MM.1S (cell line): ENCODE data around the gene ANXA8.

ENCODE experiments used
- DNase-seq: peaks from one replicate; pipeline ENCODE4 v3.0.0-alpha.2; 2015
- H2AFZ ChIP-seq: fragments of 300-600 bp; sonication (generic); 2 replicates; pipeline ENCODE4 v1.6.0; 2016; ENCODE audit warnings: antibody characterized with exemption, low read length
- H3F3A ChIP-seq: fragments of 300-600 bp; sonication (generic); 2 replicates; pipeline ENCODE4 v1.6.1; 2016; ENCODE audit warnings: mild to moderate bottlenecking, antibody characterized with exemption, low read length, moderate library complexity, mixed read lengths; ENCODE audit not compliant: insufficient read depth
- H3K27ac ChIP-seq: fragments of 300-600 bp; sonication (generic); 2 replicates; pipeline ENCODE4 v1.5.1; 2016; ENCODE audit warnings: mild to moderate bottlenecking, low read length
- H3K27me3 ChIP-seq: fragments of 300-600 bp; sonication (generic); replicated peaks from 2 replicates; pipeline ENCODE4 v1.6.0; 2016; ENCODE audit warnings: low read length; ENCODE audit not compliant: insufficient read depth
- H3K36me3 ChIP-seq: fragments of 300-600 bp; sonication (generic); replicated peaks from 2 replicates; pipeline ENCODE4 v1.6.1; 2016; ENCODE audit warnings: mild to moderate bottlenecking, low read length, mixed read lengths; ENCODE audit not compliant: insufficient read depth
- H3K4me1 ChIP-seq: fragments of 300-600 bp; sonication (generic); 2 replicates; pipeline ENCODE4 v1.6.1; 2016; ENCODE audit warnings: low read length, mixed read lengths
- H3K4me2 ChIP-seq: fragments of 300-600 bp; sonication (generic); 2 replicates; pipeline ENCODE4 v1.6.0; 2016; ENCODE audit warnings: low read depth, low read length
- H3K4me3 ChIP-seq: fragments of 300-600 bp; sonication (generic); 2 replicates; pipeline ENCODE4 v1.5.1; 2016; ENCODE audit warnings: low read length, mixed read lengths
- H3K79me2 ChIP-seq: fragments of 300-600 bp; sonication (generic); 2 replicates; pipeline ENCODE4 v1.6.1; 2016; ENCODE audit warnings: mixed run types, low read length, mixed read lengths
- H3K9ac ChIP-seq: fragments of 300-600 bp; sonication (generic); 2 replicates; pipeline ENCODE4 v1.6.1; 2016; ENCODE audit warnings: low read length, mixed read lengths
- H3K9me2 ChIP-seq: fragments of 300-600 bp; sonication (generic); replicated peaks from 2 replicates; pipeline ENCODE4 v1.6.1; 2016; ENCODE audit warnings: mild to moderate bottlenecking, low read length, mixed read lengths; ENCODE audit not compliant: insufficient read depth
- H3K9me3 ChIP-seq: fragments of 300-600 bp; sonication (generic); replicated peaks from 2 replicates; pipeline ENCODE4 v1.6.1; 2016; ENCODE audit warnings: mild to moderate bottlenecking, low read length, mixed read lengths; ENCODE audit not compliant: insufficient read depth
- H4K20me1 ChIP-seq: fragments of 300-600 bp; sonication (generic); 2 replicates; pipeline ENCODE4 v1.6.1; 2016; ENCODE audit warnings: mild to moderate bottlenecking, low read length, moderate library complexity, mixed read lengths; ENCODE audit not compliant: insufficient read depth
- EZH2 ChIP-seq: fragments of 300-600 bp; sonication (generic); optimal IDR thresholded peaks from 2 replicates; pipeline ENCODE3; 2017; ENCODE audit warnings: low read depth, mild to moderate bottlenecking, antibody characterized with exemption, low read length, mixed read lengths
- EZH2phosphoT487 ChIP-seq: fragments of 300-600 bp; sonication (generic); IDR thresholded peaks from 2 replicates; pipeline ENCODE4 v1.6.1; 2018; ENCODE audit warnings: antibody characterized with exemption, low read length
- TF ChIP-seq, protein P1 (sequence below): fragments of 300-600 bp; sonication (generic); IDR thresholded peaks from 2 replicates; pipeline ENCODE4 v1.5.1; 2016; ENCODE audit warnings: antibody characterized with exemption, low read length, mixed read lengths

The ANXA8 gene

DNA sequence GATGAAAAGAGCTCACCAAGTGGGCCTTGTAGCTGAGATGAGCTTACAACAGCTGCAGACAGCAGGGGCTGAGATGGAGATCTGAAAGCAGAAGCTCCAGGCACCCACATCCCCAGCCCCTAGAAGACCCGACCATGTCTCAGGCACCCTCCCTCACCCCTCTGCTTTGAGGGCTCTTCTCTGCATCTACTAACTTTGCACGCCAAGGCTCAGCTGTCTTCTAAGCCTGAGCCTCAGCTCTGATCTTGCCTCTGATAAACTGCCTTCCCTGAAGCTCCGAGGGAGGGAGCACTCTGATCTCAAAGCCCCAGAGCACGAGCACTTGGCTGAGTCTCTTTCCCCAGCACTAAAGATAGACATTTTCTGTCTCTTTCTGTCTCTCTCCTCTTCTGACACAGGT lies 42.0 kb downstream of the ANXA8 start:
- DNase-seq, result no peak
- Histone ChIP-seq H3K27me3 (peaks cover 8% of the 10 kb centered on the region; the same call in 1 of the 2 replicates), H3K79me2 (no peaks in the 10 kb centered on the region), H4K20me1 (no peaks in the 10 kb centered on the region), H3F3A (no peaks in the 10 kb centered on the region), H3K9me3 (no peaks in the 10 kb centered on the region), H2AFZ (no peak overlapping the region), H3K9me2 (no peaks in the 10 kb centered on the region), H3K27ac (no peak overlapping the region), H3K4me1 (no peaks in the 10 kb centered on the region), H3K4me2 (no peak overlapping the region), H3K9ac (no peak overlapping the region), H3K4me3 (no peak overlapping the region), H3K36me3 (no peaks in the 10 kb centered on the region)
- no peak for TF ChIP-seq EZH2
- TF ChIP-seq EZH2phosphoT487, result no peak
- TF ChIP-seq, protein P1, sequence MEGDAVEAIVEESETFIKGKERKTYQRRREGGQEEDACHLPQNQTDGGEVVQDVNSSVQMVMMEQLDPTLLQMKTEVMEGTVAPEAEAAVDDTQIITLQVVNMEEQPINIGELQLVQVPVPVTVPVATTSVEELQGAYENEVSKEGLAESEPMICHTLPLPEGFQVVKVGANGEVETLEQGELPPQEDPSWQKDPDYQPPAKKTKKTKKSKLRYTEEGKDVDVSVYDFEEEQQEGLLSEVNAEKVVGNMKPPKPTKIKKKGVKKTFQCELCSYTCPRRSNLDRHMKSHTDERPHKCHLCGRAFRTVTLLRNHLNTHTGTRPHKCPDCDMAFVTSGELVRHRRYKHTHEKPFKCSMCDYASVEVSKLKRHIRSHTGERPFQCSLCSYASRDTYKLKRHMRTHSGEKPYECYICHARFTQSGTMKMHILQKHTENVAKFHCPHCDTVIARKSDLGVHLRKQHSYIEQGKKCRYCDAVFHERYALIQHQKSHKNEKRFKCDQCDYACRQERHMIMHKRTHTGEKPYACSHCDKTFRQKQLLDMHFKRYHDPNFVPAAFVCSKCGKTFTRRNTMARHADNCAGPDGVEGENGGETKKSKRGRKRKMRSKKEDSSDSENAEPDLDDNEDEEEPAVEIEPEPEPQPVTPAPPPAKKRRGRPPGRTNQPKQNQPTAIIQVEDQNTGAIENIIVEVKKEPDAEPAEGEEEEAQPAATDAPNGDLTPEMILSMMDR, result no peak

DNA sequence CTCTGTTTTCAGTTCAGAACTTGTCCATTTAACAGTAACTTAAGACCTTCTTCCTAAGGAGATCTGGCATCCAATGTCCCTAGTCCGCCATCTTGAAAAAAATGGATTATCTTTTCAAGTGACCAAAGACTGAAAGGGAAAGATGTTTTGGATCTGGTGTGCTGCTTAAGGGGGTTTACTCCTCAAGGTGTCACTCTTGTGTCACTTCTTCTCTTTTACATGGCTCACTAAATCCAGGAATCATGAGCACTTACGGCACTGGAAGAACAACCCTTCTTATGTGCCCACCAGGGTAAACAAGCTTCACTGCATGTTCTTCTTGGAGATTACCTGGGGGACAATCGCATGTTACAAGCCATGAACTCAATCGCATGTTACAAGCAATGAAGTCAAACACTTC lies 43.7 kb downstream of the ANXA8 start:
- no peaks in the 10 kb centered on the region for H3K79me2 ChIP-seq
- H3K9me2 ChIP-seq, result no peaks in the 10 kb centered on the region
- no peaks in the 10 kb centered on the region for H4K20me1 ChIP-seq
- no peak overlapping the region for H3K4me3 ChIP-seq
- peaks cover 8% of the 10 kb centered on the region; the same call in 1 of the 2 replicates for H3K27me3 ChIP-seq
- no peaks in the 10 kb centered on the region for H3K9me3 ChIP-seq
- H3F3A ChIP-seq, result no peaks in the 10 kb centered on the region
- no peak overlapping the region for H3K27ac ChIP-seq
- DNase-seq, result no peak
- no peak overlapping the region for H3K9ac ChIP-seq
- no peak overlapping the region for H3K4me2 ChIP-seq
- H3K36me3 ChIP-seq, result no peaks in the 10 kb centered on the region
- TF ChIP-seq, protein P1, result no peak
- TF ChIP-seq EZH2phosphoT487 (no peak), EZH2 (no peak)
- H2AFZ ChIP-seq, result no peak overlapping the region
- no peaks in the 10 kb centered on the region for H3K4me1 ChIP-seq

DNA sequence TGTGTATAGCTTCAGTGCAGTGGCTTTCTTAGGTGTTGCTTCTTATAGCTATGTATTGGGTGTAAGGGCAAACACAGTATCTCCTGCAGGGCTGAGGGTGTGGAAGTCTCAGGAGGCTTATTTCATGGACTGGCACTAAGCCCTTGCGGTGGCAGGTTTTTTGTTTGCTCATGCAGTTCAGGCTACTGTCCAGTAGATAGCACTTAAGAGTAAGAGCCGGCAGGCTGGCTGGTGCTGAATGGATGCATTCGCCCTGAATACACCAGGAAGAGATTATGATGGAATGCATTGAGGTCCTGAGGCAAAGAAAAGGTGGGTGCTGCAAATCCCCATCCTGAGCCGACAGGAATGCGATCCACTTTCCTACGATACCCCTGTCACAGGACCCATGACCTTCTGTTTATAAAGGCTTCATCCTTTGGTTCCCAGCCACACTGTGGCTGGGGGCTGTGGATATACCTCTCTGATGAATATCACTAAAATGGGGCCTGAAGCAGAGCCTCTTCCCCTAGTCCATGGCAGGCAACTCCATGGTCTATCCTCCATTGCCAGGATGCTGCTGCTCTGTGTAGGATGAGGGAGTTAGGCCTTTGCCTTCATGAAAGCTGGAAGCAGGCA lies 44.9 kb downstream of the ANXA8 start:
- Histone ChIP-seq H3K36me3 (no peaks in the 10 kb centered on the region), H3K27me3 (peaks cover 8% of the 10 kb centered on the region; the same call in 1 of the 2 replicates), H3F3A (no peaks in the 10 kb centered on the region), H3K27ac (no peak overlapping the region), H3K9me2 (no peaks in the 10 kb centered on the region), H3K4me2 (no peak overlapping the region), H2AFZ (no peak overlapping the region), H3K9me3 (no peaks in the 10 kb centered on the region), H3K9ac (no peak overlapping the region), H4K20me1 (no peaks in the 10 kb centered on the region), H3K4me3 (no peak overlapping the region), H3K79me2 (no peaks in the 10 kb centered on the region), H3K4me1 (no peaks in the 10 kb centered on the region)
- TF ChIP-seq EZH2, result no peak
- TF ChIP-seq, protein P1, result 0 out of 2 replicates have a peak, but pooled peaks have one; percentile 5
- no peak for DNase-seq
